MM.1S (cell line): ENCODE measurements around the gene DDX27.

Experiments
- DNase-seq: peaks from one replicate; pipeline ENCODE4 v3.0.0-alpha.2; 2015
- H2AFZ ChIP-seq: fragments of 300-600 bp; sonication (generic); 2 replicates; pipeline ENCODE4 v1.6.0; 2016; ENCODE audit warnings: antibody characterized with exemption, low read length
- H3F3A ChIP-seq: fragments of 300-600 bp; sonication (generic); 2 replicates; pipeline ENCODE4 v1.6.1; 2016; ENCODE audit warnings: mild to moderate bottlenecking, antibody characterized with exemption, low read length, moderate library complexity, mixed read lengths; ENCODE audit not compliant: insufficient read depth
- H3K27ac ChIP-seq: fragments of 300-600 bp; sonication (generic); 2 replicates; pipeline ENCODE4 v1.5.1; 2016; ENCODE audit warnings: mild to moderate bottlenecking, low read length
- H3K27me3 ChIP-seq: fragments of 300-600 bp; sonication (generic); replicated peaks from 2 replicates; pipeline ENCODE4 v1.6.0; 2016; ENCODE audit warnings: low read length; ENCODE audit not compliant: insufficient read depth
- H3K36me3 ChIP-seq: fragments of 300-600 bp; sonication (generic); replicated peaks from 2 replicates; pipeline ENCODE4 v1.6.1; 2016; ENCODE audit warnings: mild to moderate bottlenecking, low read length, mixed read lengths; ENCODE audit not compliant: insufficient read depth
- H3K4me1 ChIP-seq: fragments of 300-600 bp; sonication (generic); 2 replicates; pipeline ENCODE4 v1.6.1; 2016; ENCODE audit warnings: low read length, mixed read lengths
- H3K4me2 ChIP-seq: fragments of 300-600 bp; sonication (generic); 2 replicates; pipeline ENCODE4 v1.6.0; 2016; ENCODE audit warnings: low read depth, low read length
- H3K4me3 ChIP-seq: fragments of 300-600 bp; sonication (generic); 2 replicates; pipeline ENCODE4 v1.5.1; 2016; ENCODE audit warnings: low read length, mixed read lengths
- H3K79me2 ChIP-seq: fragments of 300-600 bp; sonication (generic); 2 replicates; pipeline ENCODE4 v1.6.1; 2016; ENCODE audit warnings: mixed run types, low read length, mixed read lengths
- H3K9ac ChIP-seq: fragments of 300-600 bp; sonication (generic); 2 replicates; pipeline ENCODE4 v1.6.1; 2016; ENCODE audit warnings: low read length, mixed read lengths
- H3K9me2 ChIP-seq: fragments of 300-600 bp; sonication (generic); replicated peaks from 2 replicates; pipeline ENCODE4 v1.6.1; 2016; ENCODE audit warnings: mild to moderate bottlenecking, low read length, mixed read lengths; ENCODE audit not compliant: insufficient read depth
- H3K9me3 ChIP-seq: fragments of 300-600 bp; sonication (generic); replicated peaks from 2 replicates; pipeline ENCODE4 v1.6.1; 2016; ENCODE audit warnings: mild to moderate bottlenecking, low read length, mixed read lengths; ENCODE audit not compliant: insufficient read depth
- H4K20me1 ChIP-seq: fragments of 300-600 bp; sonication (generic); 2 replicates; pipeline ENCODE4 v1.6.1; 2016; ENCODE audit warnings: mild to moderate bottlenecking, low read length, moderate library complexity, mixed read lengths; ENCODE audit not compliant: insufficient read depth
- EZH2 ChIP-seq: fragments of 300-600 bp; sonication (generic); optimal IDR thresholded peaks from 2 replicates; pipeline ENCODE3; 2017; ENCODE audit warnings: low read depth, mild to moderate bottlenecking, antibody characterized with exemption, low read length, mixed read lengths
- EZH2phosphoT487 ChIP-seq: fragments of 300-600 bp; sonication (generic); IDR thresholded peaks from 2 replicates; pipeline ENCODE4 v1.6.1; 2018; ENCODE audit warnings: antibody characterized with exemption, low read length
- TF ChIP-seq, protein P1 (sequence below): fragments of 300-600 bp; sonication (generic); IDR thresholded peaks from 2 replicates; pipeline ENCODE4 v1.5.1; 2016; ENCODE audit warnings: antibody characterized with exemption, low read length, mixed read lengths

The DDX27 gene

GRCh38 chr20:49199729-49200293 lies 19.4 kb upstream of the DDX27 start:
- no peak for DNase-seq
- Histone ChIP-seq H3K9me2 (no peaks in the 10 kb centered on the region), H3K27me3 (no peaks in the 10 kb centered on the region), H4K20me1 (no peaks in the 10 kb centered on the region), H3K9ac (no peak overlapping the region), H3K27ac (no peak overlapping the region), H2AFZ (no peak overlapping the region), H3K4me3 (no peak overlapping the region), H3K4me1 (no peaks in the 10 kb centered on the region), H3K4me2 (no peak overlapping the region), H3K79me2 (no peaks in the 10 kb centered on the region), H3F3A (no peaks in the 10 kb centered on the region), H3K36me3 (no peaks in the 10 kb centered on the region), H3K9me3 (no peaks in the 10 kb centered on the region)
- TF ChIP-seq EZH2: no peak
- TF ChIP-seq EZH2phosphoT487: no peak
- TF ChIP-seq, protein P1, sequence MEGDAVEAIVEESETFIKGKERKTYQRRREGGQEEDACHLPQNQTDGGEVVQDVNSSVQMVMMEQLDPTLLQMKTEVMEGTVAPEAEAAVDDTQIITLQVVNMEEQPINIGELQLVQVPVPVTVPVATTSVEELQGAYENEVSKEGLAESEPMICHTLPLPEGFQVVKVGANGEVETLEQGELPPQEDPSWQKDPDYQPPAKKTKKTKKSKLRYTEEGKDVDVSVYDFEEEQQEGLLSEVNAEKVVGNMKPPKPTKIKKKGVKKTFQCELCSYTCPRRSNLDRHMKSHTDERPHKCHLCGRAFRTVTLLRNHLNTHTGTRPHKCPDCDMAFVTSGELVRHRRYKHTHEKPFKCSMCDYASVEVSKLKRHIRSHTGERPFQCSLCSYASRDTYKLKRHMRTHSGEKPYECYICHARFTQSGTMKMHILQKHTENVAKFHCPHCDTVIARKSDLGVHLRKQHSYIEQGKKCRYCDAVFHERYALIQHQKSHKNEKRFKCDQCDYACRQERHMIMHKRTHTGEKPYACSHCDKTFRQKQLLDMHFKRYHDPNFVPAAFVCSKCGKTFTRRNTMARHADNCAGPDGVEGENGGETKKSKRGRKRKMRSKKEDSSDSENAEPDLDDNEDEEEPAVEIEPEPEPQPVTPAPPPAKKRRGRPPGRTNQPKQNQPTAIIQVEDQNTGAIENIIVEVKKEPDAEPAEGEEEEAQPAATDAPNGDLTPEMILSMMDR: no peak

- no peaks in the 10 kb centered on the region for H3F3A ChIP-seq
- no peak for DNase-seq
- no peaks in the 10 kb centered on the region for H3K4me1 ChIP-seq
- no peak overlapping the region for H3K9ac ChIP-seq
- no peaks in the 10 kb centered on the region for H3K9me3 ChIP-seq
- H3K4me3 ChIP-seq: no peak overlapping the region
- TF ChIP-seq EZH2phosphoT487 (no peak), EZH2 (no peak)
- TF ChIP-seq, protein P1: no peak
- H3K79me2 ChIP-seq: no peaks in the 10 kb centered on the region
- no peaks in the 10 kb centered on the region for H4K20me1 ChIP-seq
- H2AFZ ChIP-seq: no peak overlapping the region
- H3K27me3 ChIP-seq: no peaks in the 10 kb centered on the region
- no peaks in the 10 kb centered on the region for H3K36me3 ChIP-seq
- H3K4me2 ChIP-seq: no peak overlapping the region
- no peaks in the 10 kb centered on the region for H3K9me2 ChIP-seq
- no peak overlapping the region for H3K27ac ChIP-seq
These were observed 16.2 kb upstream of the DDX27 start for GRCh38 chr20:49203011-49203410.

GRCh38 chr20:49203746-49204145 lies 15.5 kb upstream of the DDX27 start:
- no peak for DNase-seq
- TF ChIP-seq, protein P1: no peak
- no peak for TF ChIP-seq EZH2phosphoT487
- TF ChIP-seq EZH2: no peak
- H3K9me3 ChIP-seq: no peaks in the 10 kb centered on the region
- H3K36me3 ChIP-seq: no peaks in the 10 kb centered on the region
- H4K20me1 ChIP-seq: no peaks in the 10 kb centered on the region
- H2AFZ ChIP-seq: no peak overlapping the region
- no peaks in the 10 kb centered on the region for H3F3A ChIP-seq
- no peaks in the 10 kb centered on the region for H3K27me3 ChIP-seq
- no peak overlapping the region for H3K27ac ChIP-seq
- H3K79me2 ChIP-seq: no peaks in the 10 kb centered on the region
- H3K4me3 ChIP-seq: no peak overlapping the region
- H3K9ac ChIP-seq: no peak overlapping the region
- no peaks in the 10 kb centered on the region for H3K9me2 ChIP-seq
- H3K4me2 ChIP-seq: no peak overlapping the region
- H3K4me1 ChIP-seq: no peaks in the 10 kb centered on the region
